Measurements from ENCODE around the gene LPCAT3. TPM values are rescaled to one million over a fixed set of nuclear protein-coding genes. Genes with fewer than 3 reads are reported as not detected.

The LPCAT3 gene
- total and polyA plus RNA-seq, 5 experiments from 2014 or later = 17.0 to 22.7 (median 18.5) TPM

DNA sequence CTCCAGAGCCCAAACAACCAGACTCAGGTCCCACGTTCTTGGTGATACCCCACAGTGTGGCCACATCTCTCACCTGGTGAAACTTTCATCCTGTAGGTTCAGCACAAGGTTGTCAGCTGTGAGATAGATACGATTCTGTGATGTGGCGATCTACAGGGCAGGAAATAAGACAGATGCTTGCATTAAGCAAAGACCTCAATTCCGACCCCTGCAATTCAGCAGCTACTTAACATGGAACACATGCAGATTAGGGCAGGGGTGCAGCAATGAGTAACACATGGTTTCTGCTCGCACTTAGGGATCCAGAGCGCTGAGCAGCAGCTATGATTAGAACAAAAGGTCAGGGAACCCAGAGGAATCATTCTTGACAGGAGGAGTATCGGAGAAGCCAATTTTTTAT is 51.9 kb downstream of the LPCAT3 start:
- Mint-ChIP-seq H3K27ac (peak overlapping the region in 4 of 10 donors; percentile 31 to 89 (median 54)), H3K9me3 (no peaks in the 10 kb centered on the region)

GRCh38 chr12:6965714-6966113 is 52.6 kb downstream of the LPCAT3 start:
- ATAC-seq (no peak), DNase-seq (no peak)
- POLR2A ChIA-PET = interaction anchor here (1.2 to 13.5 kb wide), 4 partner anchors 12 to 97 kb away, joined by 3 to 1315 read pairs (median 12); partner anchors contain the start of genes C12orf57, PTPN6 and RNU7-1
- Mint-ChIP-seq H3K9me3 (no peaks in the 10 kb centered on the region), H3K27me3 (no peaks in the 10 kb centered on the region), H3K27ac (peak overlapping the region in 9 of 10 donors; percentile 49 to 92 (median 90)), H3K4me1 (peaks cover 29 to 63% (median 59%) of the 10 kb centered on the region in 4 donors), H3K4me3 (peak overlapping the region in 1 of 10 donors; percentile 19), H3K36me3 (peaks cover 0 to 42% (median 12%) of the 10 kb centered on the region in 3 donors)

More for the DNA sequence above, 51.9 kb downstream of the LPCAT3 start:
- Mint-ChIP-seq H3K36me3 (peaks cover 0 to 39% (median 12%) of the 10 kb centered on the region in 3 donors), H3K27me3 (no peaks in the 10 kb centered on the region), H3K4me1 (peaks cover 26 to 60% (median 57%) of the 10 kb centered on the region in 4 donors), H3K4me3 (peak overlapping the region in 3 of 10 donors; percentile 11 to 57 (median 50))
- ATAC-seq (no peak), DNase-seq (no peak)
- POLR2A ChIA-PET = interaction anchor here (1.0 to 13.5 kb wide), 5 partner anchors 12 to 114 kb away, joined by 3 to 1315 read pairs (median 4); partner anchors contain the start of genes C12orf57, PTPN6, RNU7-1 and USP5

GRCh38 chr12:6965026-6965661 is 53.1 kb downstream of the LPCAT3 start:
- DNase-seq (peak; percentile 77 to 93 (median 86)), ATAC-seq (peak; percentile 46 to 61)
- Mint-ChIP-seq H3K4me1 (peaks cover 31 to 64% (median 62%) of the 10 kb centered on the region in 4 donors), H3K4me3 (peak overlapping the region in 4 of 10 donors; percentile 15 to 48 (median 30)), H3K27ac (peak overlapping the region; percentile 79 to 95 (median 90)), H3K27me3 (no peaks in the 10 kb centered on the region), H3K36me3 (peaks cover 0 to 47% (median 12%) of the 10 kb centered on the region in 3 donors), H3K9me3 (no peaks in the 10 kb centered on the region)
- POLR2A ChIA-PET = interaction anchor here (0.9 to 13.5 kb wide), 9 partner anchors 10 to 112 kb away, joined by 3 to 1315 read pairs (median 5); partner anchors contain the start of genes C12orf57, ENO2, LPCAT3 and PTPN6

DNA sequence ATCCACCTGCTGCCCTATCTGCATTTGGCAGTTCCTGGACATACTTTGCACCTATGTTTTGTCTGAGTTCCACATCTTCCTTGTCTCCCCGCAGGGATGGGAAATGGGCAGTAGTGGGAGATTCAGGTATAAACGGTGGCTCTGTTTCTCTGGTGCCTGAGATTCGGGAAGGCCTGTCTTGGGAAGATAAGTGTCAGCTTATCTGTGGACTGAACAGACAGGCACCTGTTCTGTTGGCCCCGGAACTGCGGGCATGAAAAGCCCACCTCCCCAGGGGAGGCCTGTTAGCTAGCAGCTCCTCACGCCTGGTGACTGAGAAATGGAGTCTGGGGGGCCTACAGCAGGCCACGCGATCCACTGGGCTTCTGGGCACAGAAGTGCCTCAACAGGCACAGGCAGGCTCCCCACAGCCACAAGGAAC is 53.7 kb downstream of the LPCAT3 start:
- ATAC-seq = peak in 1 of 2 donors; percentile 1

DNA sequence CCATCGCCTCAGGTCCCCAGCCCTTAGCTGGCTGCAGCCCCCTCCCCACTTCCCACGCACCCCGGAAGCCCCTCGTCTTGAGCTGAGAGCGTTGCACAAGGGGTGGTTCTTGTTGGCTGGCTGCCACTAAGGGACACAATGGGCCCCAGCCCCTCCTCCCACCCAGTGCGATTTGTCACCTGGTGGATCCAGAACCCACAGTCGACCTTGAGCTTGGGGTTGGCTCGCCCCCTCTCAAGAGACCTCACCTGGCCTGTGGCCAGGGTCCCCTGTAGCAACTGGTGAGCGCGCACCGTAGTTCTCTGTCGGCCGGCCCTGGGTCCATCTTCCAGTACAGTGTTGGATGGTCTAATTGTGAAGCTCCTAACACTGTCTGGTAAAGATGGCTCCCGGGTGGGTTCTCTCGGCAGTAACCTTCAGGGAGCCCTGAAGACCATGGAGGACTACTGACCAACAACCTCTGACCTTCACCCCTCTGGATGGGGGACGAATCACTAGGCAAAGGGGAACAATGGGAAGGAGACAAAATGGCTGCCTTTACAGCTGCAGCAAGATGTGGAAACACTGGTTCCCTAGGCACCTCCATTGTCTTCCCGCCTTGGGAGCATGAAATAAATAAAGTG is 54.4 kb downstream of the LPCAT3 start:
- Mint-ChIP-seq H3K27ac (peak overlapping the region; percentile 22 to 90 (median 78)), H3K27me3 (no peaks in the 10 kb centered on the region), H3K9me3 (no peaks in the 10 kb centered on the region), H3K36me3 (peaks cover 0 to 48% (median 17%) of the 10 kb centered on the region in 3 donors), H3K4me3 (no peak overlapping the region), H3K4me1 (peaks cover 32 to 66% (median 62%) of the 10 kb centered on the region in 4 donors)
- DNase-seq (no peak), ATAC-seq (no peak)
- POLR2A ChIA-PET = interaction anchor here (0.8 to 13.5 kb wide), 8 partner anchors 8 to 111 kb away, joined by 3 to 1315 read pairs (median 5); partner anchors contain the start of genes C12orf57, ENO2, LPCAT3 and PTPN6

More for the DNA sequence above, 53.7 kb downstream of the LPCAT3 start:
- Mint-ChIP-seq H3K9me3 (no peaks in the 10 kb centered on the region), H3K36me3 (peaks cover 0 to 47% (median 12%) of the 10 kb centered on the region in 3 donors), H3K4me1 (peaks cover 31 to 66% (median 62%) of the 10 kb centered on the region in 4 donors), H3K27me3 (no peaks in the 10 kb centered on the region), H3K27ac (peak overlapping the region; percentile 79 to 95 (median 90)), H3K4me3 (peak overlapping the region in 2 of 10 donors; percentile 15 to 26)
- POLR2A ChIA-PET = interaction anchor here (0.9 to 13.5 kb wide), 8 partner anchors 9 to 112 kb away, joined by 3 to 1315 read pairs (median 5); partner anchors contain the start of genes C12orf57, ENO2, LPCAT3 and PTPN6
- DNase-seq = no peak

GRCh38 chr12:6963016-6963731 is 55.1 kb downstream of the LPCAT3 start:
- H3K27ac Mint-ChIP-seq = peak overlapping the region in 7 of 10 donors; percentile 37 to 99 (median 71)
- no peaks in the 10 kb centered on the region for H3K27me3 Mint-ChIP-seq
- H3K4me1 Mint-ChIP-seq = peaks cover 36 to 66% (median 65%) of the 10 kb centered on the region in 4 donors
- H3K36me3 Mint-ChIP-seq = peaks cover 0 to 50% (median 24%) of the 10 kb centered on the region in 3 donors
- no peaks in the 10 kb centered on the region for H3K9me3 Mint-ChIP-seq
- no peak overlapping the region for H3K4me3 Mint-ChIP-seq
- DNase-seq (peak in 1 of 10 donors; percentile 60), ATAC-seq (no peak)
- POLR2A ChIA-PET = interaction anchor here (0.8 to 13.5 kb wide), 9 partner anchors 8 to 111 kb away, joined by 3 to 1315 read pairs (median 20); partner anchors contain the start of genes C12orf57, ENO2, PTPN6 and RNU7-1

DNA sequence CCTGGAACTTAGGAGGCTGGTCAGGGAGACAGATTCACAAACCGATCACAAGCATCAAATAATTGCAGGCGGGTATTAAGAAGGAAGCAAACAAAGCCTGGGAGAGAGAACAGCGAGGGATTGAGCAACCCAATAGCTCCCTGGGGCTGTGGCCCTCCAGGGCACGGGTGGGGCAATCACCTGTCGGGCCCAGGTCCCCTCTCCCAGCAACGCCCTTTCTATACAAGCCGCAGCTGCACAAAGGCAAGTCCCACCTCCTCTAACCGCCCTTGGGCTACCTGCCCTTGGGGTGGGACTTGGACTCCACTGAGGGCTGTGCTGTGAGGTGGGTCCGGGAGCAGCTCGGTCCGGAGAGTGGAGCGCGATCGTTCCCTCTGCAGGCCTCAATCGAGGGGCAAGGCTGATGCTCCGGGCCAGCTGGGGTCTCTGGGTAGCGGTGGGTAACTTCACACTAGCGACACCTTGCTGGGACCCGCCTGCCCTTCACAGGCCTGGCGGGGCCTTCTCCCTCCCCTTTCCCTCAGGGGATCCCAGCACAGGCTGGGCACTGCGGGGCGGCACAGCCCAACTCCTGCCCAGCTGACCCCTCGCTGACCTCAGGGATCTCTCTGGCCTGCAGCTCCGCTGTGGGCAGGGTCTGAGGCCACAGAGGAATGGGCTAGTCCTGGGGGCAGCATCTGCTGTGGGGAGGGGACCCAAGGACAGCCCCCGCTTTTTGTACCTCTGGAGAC is 55.8 kb downstream of the LPCAT3 start:
- ATAC-seq (no peak), DNase-seq (peak in 1 of 10 donors; percentile 8)
- Mint-ChIP-seq H3K4me3 (peak overlapping the region in 9 of 10 donors; percentile 64 to 89 (median 84)), H3K27me3 (no peaks in the 10 kb centered on the region), H3K27ac (peak overlapping the region; percentile 96 to 99 (median 98)), H3K9me3 (no peaks in the 10 kb centered on the region), H3K4me1 (peaks cover 37 to 73% (median 71%) of the 10 kb centered on the region in 4 donors), H3K36me3 (peaks cover 0 to 50% (median 28%) of the 10 kb centered on the region in 3 donors)
- POLR2A ChIA-PET = interaction anchor here (1.5 to 13.5 kb wide), 9 partner anchors 7 to 273 kb away, joined by 5 to 1315 read pairs (median 22); partner anchors contain the start of genes ATN1, C12orf57, CDCA3 and ENO2

GRCh38 chr12:6961695-6962284 is 56.5 kb downstream of the LPCAT3 start:
- DNase-seq (peak in 2 of 10 donors; percentile 33 to 64), ATAC-seq (peak; percentile 13 to 31)
- Mint-ChIP-seq H3K4me3 (peak overlapping the region; percentile 64 to 94 (median 87)), H3K9me3 (no peaks in the 10 kb centered on the region), H3K36me3 (peaks cover 0 to 49% (median 29%) of the 10 kb centered on the region in 3 donors), H3K27ac (peak overlapping the region; percentile 96 to 99 (median 98)), H3K4me1 (peaks cover 42 to 80% (median 78%) of the 10 kb centered on the region in 4 donors), H3K27me3 (no peaks in the 10 kb centered on the region)
- POLR2A ChIA-PET = interaction anchor here (0.6 to 13.5 kb wide), 12 partner anchors 8 to 273 kb away, joined by 3 to 1315 read pairs (median 12); partner anchors contain the start of genes ATN1, C12orf57, CDCA3 and EMG1

DNA sequence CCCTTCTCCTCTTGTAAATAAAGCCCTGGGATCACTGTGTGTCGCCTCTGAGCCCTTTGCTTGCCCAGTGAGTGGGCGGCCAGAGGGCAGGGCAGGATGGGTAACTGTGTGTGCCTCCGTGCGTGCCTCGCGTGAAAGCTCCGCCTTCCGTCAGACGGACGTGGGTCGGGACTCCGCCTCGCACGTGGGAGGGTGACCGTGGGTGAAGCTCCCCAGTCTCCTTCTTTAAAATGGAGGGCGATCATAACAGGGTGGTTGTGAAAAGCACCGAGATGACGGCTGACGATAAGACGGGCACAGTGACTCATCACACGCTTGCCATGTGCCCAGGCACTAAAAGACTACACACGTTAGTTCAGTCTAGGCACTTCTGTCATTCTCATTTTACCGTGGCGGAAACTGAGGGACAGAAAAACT is 57.0 kb downstream of the LPCAT3 start:
- Mint-ChIP-seq H3K4me3 (peak overlapping the region; percentile 64 to 94 (median 87)), H3K36me3 (peaks cover 0 to 49% (median 30%) of the 10 kb centered on the region in 3 donors), H3K27me3 (no peaks in the 10 kb centered on the region), H3K27ac (peak overlapping the region; percentile 96 to 99 (median 98)), H3K9me3 (no peaks in the 10 kb centered on the region), H3K4me1 (peaks cover 46 to 84% (median 82%) of the 10 kb centered on the region in 4 donors)
- peak; percentile 75 to 77 for ATAC-seq
- POLR2A ChIA-PET = interaction anchor here (0.6 to 13.5 kb wide), 13 partner anchors 8 to 272 kb away, joined by 3 to 1315 read pairs (median 12); partner anchors contain the start of genes ATN1, C12orf57, CDCA3 and EMG1
- peak; percentile 64 to 93 (median 79) for DNase-seq

DNA sequence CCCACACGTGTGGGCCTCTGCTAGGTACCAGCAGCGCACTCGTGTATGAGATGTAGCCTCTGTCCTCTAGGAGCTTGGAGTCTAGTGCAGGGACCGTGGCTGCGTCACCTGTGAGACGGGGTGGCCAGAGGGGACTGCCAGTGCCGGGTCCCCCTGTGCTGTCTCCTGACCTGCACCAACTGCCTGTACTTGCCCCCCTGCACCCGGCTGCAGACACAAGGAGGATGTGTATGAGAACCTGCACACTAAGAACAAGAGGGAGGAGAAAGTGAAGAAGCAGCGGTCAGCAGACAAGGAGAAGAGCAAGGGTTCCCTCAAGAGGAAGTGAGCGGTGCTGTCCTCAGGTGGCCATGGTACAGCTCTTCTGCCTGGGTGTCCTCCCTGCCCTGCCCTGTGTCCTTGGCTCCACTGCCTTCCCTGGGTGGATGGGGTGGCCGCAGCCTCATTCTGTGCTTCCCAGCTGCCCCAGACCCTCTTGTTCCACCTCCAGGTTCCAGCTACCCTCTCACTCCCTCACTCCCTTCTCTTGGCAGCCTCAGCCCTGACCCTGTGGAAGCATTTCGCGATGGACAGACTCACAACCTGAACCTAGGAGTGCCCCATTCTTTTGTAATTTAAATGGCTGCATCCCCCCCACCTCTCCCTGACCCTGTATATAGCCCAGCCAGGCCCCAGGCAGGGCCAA is 57.5 kb downstream of the LPCAT3 start:
- DNase-seq = peak in 5 of 10 donors; percentile 9 to 69 (median 50)
- peak; percentile 4 to 11 for ATAC-seq
- H3K4me1 Mint-ChIP-seq = peaks cover 48 to 89% (median 85%) of the 10 kb centered on the region in 4 donors
- H3K27ac Mint-ChIP-seq = peak overlapping the region; percentile 96 to 99 (median 98)
- no peaks in the 10 kb centered on the region for H3K9me3 Mint-ChIP-seq
- H3K27me3 Mint-ChIP-seq = no peaks in the 10 kb centered on the region
- POLR2A ChIA-PET = interaction anchor here (1.0 to 13.5 kb wide), 12 partner anchors 9 to 272 kb away, joined by 3 to 1315 read pairs (median 12); partner anchors contain the start of genes ATN1, C12orf57, CDCA3 and EMG1
- H3K36me3 Mint-ChIP-seq = peaks cover 0 to 52% (median 30%) of the 10 kb centered on the region in 3 donors
- H3K4me3 Mint-ChIP-seq = peak overlapping the region; percentile 64 to 97 (median 87)

Measured in naive thymus-derived CD8-positive, alpha-beta T cell (primary cell).